ENCODE measurements around the gene ZNF468. TPM values are rescaled to one million over a fixed set of nuclear protein-coding genes. Genes with fewer than 3 reads are reported as not detected.

Gene ZNF468
- total RNA-seq, result 7.9 and 8.1 TPM in 2 replicates

GRCh38 chr19:52857378-52858191 is at the start of gene ZNF468:
Gene ZNF468, minus strand, starts transcription at chr19:52857619. Its CDS starts 3,347 bp downstream, at chr19:52854272.

GRCh38 chr19:52897138-52897935 is 39.9 kb upstream of the ZNF468 start, which contains the start of gene ZNF320:
Gene ZNF320, minus strand, starts transcription at chr19:52897635. Its CDS starts 7,380 bp downstream, at chr19:52890255.

DNA sequence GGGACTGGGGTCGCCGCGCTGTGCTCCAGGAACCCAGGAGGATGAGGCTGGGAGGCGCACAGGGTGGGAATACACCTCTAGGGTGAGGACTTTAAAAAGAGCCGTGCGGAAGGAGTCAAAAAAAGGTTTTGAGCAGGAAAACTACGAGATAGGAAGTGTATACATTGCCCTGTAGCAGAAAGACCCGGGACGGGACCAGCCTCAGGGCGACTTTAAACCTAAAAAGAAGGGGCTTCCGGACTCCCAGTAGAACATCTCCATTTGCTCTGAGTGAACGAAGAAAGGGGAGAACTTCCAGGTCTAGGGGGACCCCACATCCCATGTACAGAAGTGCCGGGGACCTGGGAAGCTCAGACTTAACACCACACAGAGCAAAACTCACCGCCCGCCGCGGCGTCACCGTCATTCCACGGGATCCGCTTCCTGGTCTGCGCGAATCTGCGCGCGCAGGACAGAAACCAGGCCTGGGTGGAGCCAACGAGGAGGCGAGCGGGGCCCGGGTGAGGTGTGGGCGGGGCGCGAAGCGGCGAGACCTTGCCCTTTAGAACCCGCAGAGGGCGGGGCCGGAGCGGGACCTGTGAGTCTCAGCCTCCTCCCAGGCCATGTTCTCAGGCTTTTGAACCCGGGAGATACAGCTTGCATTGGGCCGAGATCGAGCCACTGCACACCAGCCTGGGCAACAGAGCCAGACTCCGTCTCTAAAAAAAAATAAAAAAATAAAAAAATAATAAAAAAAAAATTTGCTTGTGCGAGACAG is 36.0 kb downstream of the ZNF468 start, which contains the start of gene ZNF28:
Gene ZNF28, minus strand, starts transcription at position 430 of the 757 bp plus-strand sequence. CDS start 3,675 bp downstream, outside the sequence.

Other genes with a start within 250 kb of the ZNF468 start
- 10.7 and 22.2 TPM in 2 replicates for gene ZNF83, start 219.3 kb downstream of the ZNF468 start, total RNA-seq
- 4.9 and 11.7 TPM in 2 replicates for gene ZNF611, start 122.6 kb downstream of the ZNF468 start, total RNA-seq
- gene ZNF600, start 70.8 kb downstream of the ZNF468 start, total RNA-seq, result 1.0 and 3.1 TPM in 2 replicates
- gene ZNF28, start 36.0 kb downstream of the ZNF468 start, total RNA-seq, result 6.5 and 7.0 TPM in 2 replicates
- 2.8 and 4.7 TPM in 2 replicates for gene ZNF320, start 40.0 kb upstream of the ZNF468 start, total RNA-seq
- gene ZNF888, start 65.8 kb upstream of the ZNF468 start, total RNA-seq, result 2.2 and 2.7 TPM in 2 replicates
- 6.3 and 6.5 TPM in 2 replicates for gene ZNF816, start 105.3 kb upstream of the ZNF468 start, total RNA-seq
- gene ERVV-1, start 156.3 kb upstream of the ZNF468 start, total RNA-seq, result not detected in 2 replicates
- gene ERVV-2, start 187.1 kb upstream of the ZNF468 start, total RNA-seq, result not detected in 2 replicates
- 10.6 and 37.3 TPM in 2 replicates for gene ZNF160, start 245.8 kb upstream of the ZNF468 start, total RNA-seq